HK-2 (cell line): ENCODE measurements around the gene JPT1.
"Not testable (repeated sequence)": the region's sequence is repeated elsewhere in the genome, so short reads cannot be mapped to it uniquely, and the experiment has no call there.

Experiments
- DNase-seq: peaks from one replicate; pipeline ENCODE4 v3.0.0-alpha.2; 2018; ENCODE audit not compliant: unreplicated experiment

JPT1 gene

GRCh38 chr17:75155191-75155601 lies 884 bp upstream of the JPT1 start:
- no peak for DNase-seq

GRCh38 chr17:75153780-75154194 lies 525 bp downstream of the JPT1 start:
- no peak for DNase-seq

- peak; percentile 54 for DNase-seq
Measured at GRCh38 chr17:75152922-75153779, 1.2 kb downstream of the JPT1 start.

GRCh38 chr17:75152523-75152921 lies 1.8 kb downstream of the JPT1 start:
- no peak for DNase-seq

- DNase-seq: no peak
Measured at GRCh38 chr17:75151930-75152329, 2.4 kb downstream of the JPT1 start.

- DNase-seq: no peak
Measured at GRCh38 chr17:75147878-75148546, 6.3 kb downstream of the JPT1 start.

GRCh38 chr17:75146592-75146991 lies 7.7 kb downstream of the JPT1 start:
- no peak for DNase-seq

- DNase-seq: no peak
Measured at GRCh38 chr17:75144816-75145512, 9.3 kb downstream of the JPT1 start.

- DNase-seq: no peak
Measured at GRCh38 chr17:75142236-75142971, 11.9 kb downstream of the JPT1 start.

GRCh38 chr17:75138519-75138918 lies 15.8 kb downstream of the JPT1 start:
- no peak for DNase-seq

- DNase-seq: not testable (repeated sequence)
Measured at GRCh38 chr17:75137762-75138161, 16.6 kb downstream of the JPT1 start.

GRCh38 chr17:75135946-75136345 lies 18.4 kb downstream of the JPT1 start:
- no peak for DNase-seq

GRCh38 chr17:75135452-75135851 lies 18.9 kb downstream of the JPT1 start:
- DNase-seq: no peak

- DNase-seq: not testable (repeated sequence)
Measured at GRCh38 chr17:75133607-75134347, 20.5 kb downstream of the JPT1 start.

- no peak for DNase-seq
Measured at GRCh38 chr17:75133001-75133400, 21.3 kb downstream of the JPT1 start.

- DNase-seq: not testable (repeated sequence)
Measured at GRCh38 chr17:75132018-75133000, 22.0 kb downstream of the JPT1 start.

GRCh38 chr17:75131278-75132017 lies 22.9 kb downstream of the JPT1 start, which contains the start of gene NT5C:
TSS of gene NT5C (minus strand) at chr17:75131742. CDS start at chr17:75131707, 35 bp downstream.
- DNase-seq: peak; percentile 86

- DNase-seq: peak; percentile 65
Measured at GRCh38 chr17:75130632-75131277, 23.6 kb downstream of the JPT1 start.
